Liver (tissue), 9 donors: ENCODE measurements around the gene SCTR. TPM values are rescaled to one million over a fixed set of nuclear protein-coding genes. Genes with fewer than 3 reads are reported as not detected.

Experiments used
- DNase-seq: peaks from one replicate; pipeline ENCODE4 v3.0.0-alpha.2; 2017; ENCODE audit warnings: low spot score
- H3K27ac ChIP-seq, 2 donors: one replicate each; pipeline ENCODE4 v1.7.0; 2013; ENCODE audit warnings: inconsistent platforms in 2 of 2, low read length in 2 of 2, control low read depth in 1 of 2, low read depth in 1 of 2, mild to moderate bottlenecking in 1 of 2
- H3K27me3 ChIP-seq, 4 donors: one replicate each; pipeline versions ENCODE4 v1.6.1 to v1.7.0; 2013; ENCODE audit warnings: low read length in 3 of 4, inconsistent platforms in 1 of 4, mild to moderate bottlenecking in 1 of 4, moderate library complexity in 1 of 4; ENCODE audit not compliant: control insufficient read depth in 4 of 4, insufficient read depth in 4 of 4
- H3K36me3 ChIP-seq, 4 donors: one replicate each; pipeline versions ENCODE4 v1.6.1 to v1.7.0; 2013; ENCODE audit warnings: low read length in 3 of 4, mild to moderate bottlenecking in 3 of 4, low read depth in 1 of 4, moderate library complexity in 1 of 4; ENCODE audit not compliant: control insufficient read depth in 4 of 4, insufficient read depth in 3 of 4
- H3K4me1 ChIP-seq, 4 donors: one replicate each; pipeline versions ENCODE4 v1.6.1 to v1.7.0; 2013; ENCODE audit warnings: low read length in 3 of 4, mild to moderate bottlenecking in 3 of 4, moderate library complexity in 1 of 4; ENCODE audit not compliant: control insufficient read depth in 4 of 4, insufficient read depth in 4 of 4
- H3K4me3 ChIP-seq, 3 donors: one replicate each; pipeline versions ENCODE4 v1.6.1 to v1.7.0; 2013; ENCODE audit warnings: low read length in 3 of 3, control low read depth in 1 of 3, low read depth in 1 of 3, mild to moderate bottlenecking in 1 of 3
- H3K9ac ChIP-seq, 2 donors: one replicate each; pipeline ENCODE4 v1.7.0; 2013; ENCODE audit warnings: low read length in 2 of 2, mild to moderate bottlenecking in 2 of 2, moderate library complexity in 2 of 2, control low read depth in 1 of 2, low read depth in 1 of 2
- H3K9me3 ChIP-seq, 4 donors: one replicate each; pipeline versions ENCODE4 v1.6.1 to v1.7.0; 2013; ENCODE audit warnings: low read length in 3 of 4; ENCODE audit not compliant: control insufficient read depth in 4 of 4
- EGR1 ChIP-seq, 2 donors: IDR thresholded peaks; 2 replicates each; pipeline ENCODE4 v1.6.1; 2016 to 2018; ENCODE audit warnings: antibody characterized with exemption in 2 of 2, low read depth in 2 of 2
- FOXA1 ChIP-seq: IDR thresholded peaks from 2 replicates; pipeline ENCODE4 v1.6.1; 2016; ENCODE audit warnings: antibody characterized with exemption
- FOXA2 ChIP-seq: IDR thresholded peaks from 2 replicates; pipeline ENCODE4 v1.6.1; 2016; ENCODE audit warnings: antibody characterized with exemption
- GABPA ChIP-seq, 2 donors: IDR thresholded peaks in 1 of 2; conservative IDR thresholded peaks in 1 of 2; 2 replicates each; pipeline ENCODE4 v1.6.1; 2016; ENCODE audit warnings: antibody characterized with exemption in 2 of 2, mild to moderate bottlenecking in 1 of 2, moderate library complexity in 1 of 2
- HNF4A ChIP-seq, 2 donors: conservative IDR thresholded peaks; 2 replicates each; pipeline ENCODE4 v1.6.1; 2016; ENCODE audit warnings: antibody characterized with exemption in 2 of 2, mild to moderate bottlenecking in 2 of 2
- HNF4G ChIP-seq: IDR thresholded peaks from 2 replicates; pipeline ENCODE4 v1.6.1; 2016; ENCODE audit warnings: antibody characterized with exemption
- JUND ChIP-seq, 2 donors: IDR thresholded peaks; 2 replicates each; pipeline ENCODE4 v1.6.1; 2016; ENCODE audit warnings: antibody characterized with exemption in 2 of 2
- NR2F2 ChIP-seq: IDR thresholded peaks from 2 replicates; pipeline ENCODE4 v1.6.1; 2016; ENCODE audit warnings: antibody characterized with exemption
- RAD21 ChIP-seq, 2 donors: IDR thresholded peaks; 2 replicates each; pipeline ENCODE4 v1.6.1; 2016; ENCODE audit warnings: antibody characterized with exemption in 2 of 2, mild to moderate bottlenecking in 2 of 2
- REST ChIP-seq: IDR thresholded peaks from 2 replicates; pipeline ENCODE4 v1.6.1; 2016; ENCODE audit warnings: antibody characterized with exemption, mild to moderate bottlenecking
- RXRA ChIP-seq, 2 donors: IDR thresholded peaks; 2 replicates each; pipeline ENCODE4 v1.6.1; 2017 to 2018; ENCODE audit warnings: antibody characterized with exemption in 2 of 2, mild to moderate bottlenecking in 1 of 2
- SP1 ChIP-seq: IDR thresholded peaks from 2 replicates; pipeline ENCODE4 v1.6.1; 2018; ENCODE audit warnings: antibody characterized with exemption, mild to moderate bottlenecking
- TAF1 ChIP-seq: conservative IDR thresholded peaks from 2 replicates; pipeline ENCODE4 v1.6.1; 2016; ENCODE audit warnings: antibody characterized with exemption, mild to moderate bottlenecking
- ZBTB33 ChIP-seq: IDR thresholded peaks from 2 replicates; pipeline ENCODE4 v1.6.1; 2016; ENCODE audit warnings: antibody characterized with exemption
- WGBS: extraction: QIAGEN DNeasy Blood & Tissue Kit; methylation state at CpG from one replicate; pipeline ENCODE4 v1.1.7; 2013; 5-methylcytosine and 5-hydroxymethylcytosine counted together
- polyA plus RNA-seq, 2 donors: library from polyadenylated mRNA; stranded (reverse) in 1 of 2; unstranded in 1 of 2; fragments of 200-250 nt in 1 of 2; fragments of >200 nt in 1 of 2; fragmentation: Nextera tagmentation in 1 of 2; extraction: Ambion mirVana in 1 of 2; gene quantifications; one replicate each; pipeline versions ENCODE4 v1.2.1 to v1.2.3, GENCODE V29; 2013 to 2015
- total RNA-seq, 2 donors: library from RNA; depleted of rRNA; stranded (reverse); fragments of >200 nt; gene quantifications; one replicate each; pipeline ENCODE4 v1.2.3, GENCODE V29; 2014
- TF ChIP-seq, protein P1 (sequence below): fragments of 150-350 bp; IDR thresholded peaks from 2 replicates; pipeline ENCODE4 v1.5.1; 2017; ENCODE audit warnings: improper control_type of control experiment, low read depth, low read length; ENCODE audit not compliant: missing input control
- TF ChIP-seq, protein P2 (sequence below): IDR thresholded peaks from 2 replicates; pipeline ENCODE4 v1.6.1; 2016; ENCODE audit warnings: antibody characterized with exemption
- TF ChIP-seq, protein P3 (sequence below): IDR thresholded peaks from 2 replicates; pipeline ENCODE4 v1.6.1; 2016; ENCODE audit warnings: antibody characterized with exemption
- donor health status: healthy.
- donor health status: healthy.
- donor health status: healthy.
- donor health status: healthy.
- donor health status: healthy.

SCTR gene
- total and polyA plus RNA-seq, 4 donors = 0.17 to 0.47 (median 0.29) TPM

GRCh38 chr2:119425119-119425405 lies 99.2 kb downstream of the SCTR start:
- H3K27me3 ChIP-seq = no peaks in the 10 kb centered on the region
- H3K27ac ChIP-seq = no peak overlapping the region
- no peaks in the 10 kb centered on the region for H3K36me3 ChIP-seq
- no peak overlapping the region for H3K4me3 ChIP-seq
- no peak for TF ChIP-seq JUND (IDR thresholded peaks at IDR 0.05)
- no peak for TF ChIP-seq FOXA1
- TF ChIP-seq ZBTB33 = no peak
- no peak for TF ChIP-seq HNF4G
- TF ChIP-seq SP1 = no peak
- no peak for TF ChIP-seq GABPA (IDR thresholded peaks at IDR 0.05 in 1 of 2, conservative IDR thresholded peaks at IDR 0.05 in 1 of 2)
- TF ChIP-seq REST = no peak
- TF ChIP-seq EGR1 (IDR thresholded peaks at IDR 0.05; ENCODE audit: low read depth in 2 of 2) = no peak
- no peak for TF ChIP-seq RAD21 (IDR thresholded peaks at IDR 0.05)
- no peak for TF ChIP-seq HNF4A (conservative IDR thresholded peaks at IDR 0.05)
- no peak for TF ChIP-seq NR2F2
- no peak for TF ChIP-seq TAF1
- TF ChIP-seq, protein P1, sequence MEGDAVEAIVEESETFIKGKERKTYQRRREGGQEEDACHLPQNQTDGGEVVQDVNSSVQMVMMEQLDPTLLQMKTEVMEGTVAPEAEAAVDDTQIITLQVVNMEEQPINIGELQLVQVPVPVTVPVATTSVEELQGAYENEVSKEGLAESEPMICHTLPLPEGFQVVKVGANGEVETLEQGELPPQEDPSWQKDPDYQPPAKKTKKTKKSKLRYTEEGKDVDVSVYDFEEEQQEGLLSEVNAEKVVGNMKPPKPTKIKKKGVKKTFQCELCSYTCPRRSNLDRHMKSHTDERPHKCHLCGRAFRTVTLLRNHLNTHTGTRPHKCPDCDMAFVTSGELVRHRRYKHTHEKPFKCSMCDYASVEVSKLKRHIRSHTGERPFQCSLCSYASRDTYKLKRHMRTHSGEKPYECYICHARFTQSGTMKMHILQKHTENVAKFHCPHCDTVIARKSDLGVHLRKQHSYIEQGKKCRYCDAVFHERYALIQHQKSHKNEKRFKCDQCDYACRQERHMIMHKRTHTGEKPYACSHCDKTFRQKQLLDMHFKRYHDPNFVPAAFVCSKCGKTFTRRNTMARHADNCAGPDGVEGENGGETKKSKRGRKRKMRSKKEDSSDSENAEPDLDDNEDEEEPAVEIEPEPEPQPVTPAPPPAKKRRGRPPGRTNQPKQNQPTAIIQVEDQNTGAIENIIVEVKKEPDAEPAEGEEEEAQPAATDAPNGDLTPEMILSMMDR = no peak
- TF ChIP-seq, protein P2, sequence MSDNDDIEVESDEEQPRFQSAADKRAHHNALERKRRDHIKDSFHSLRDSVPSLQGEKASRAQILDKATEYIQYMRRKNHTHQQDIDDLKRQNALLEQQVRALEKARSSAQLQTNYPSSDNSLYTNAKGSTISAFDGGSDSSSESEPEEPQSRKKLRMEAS = no peak
- no peak for TF ChIP-seq FOXA2
- TF ChIP-seq, protein P3, sequence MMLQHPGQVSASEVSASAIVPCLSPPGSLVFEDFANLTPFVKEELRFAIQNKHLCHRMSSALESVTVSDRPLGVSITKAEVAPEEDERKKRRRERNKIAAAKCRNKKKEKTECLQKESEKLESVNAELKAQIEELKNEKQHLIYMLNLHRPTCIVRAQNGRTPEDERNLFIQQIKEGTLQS = no peak
- TF ChIP-seq RXRA (IDR thresholded peaks at IDR 0.05) = no peak
- 89% methylated on average over 1 of the region's 1 CpG for WGBS
- peaks cover 21 to 39% (median 32%) of the 10 kb centered on the region in 4 donors for H3K4me1 ChIP-seq
- no peak overlapping the region for H3K9ac ChIP-seq
- DNase-seq = no peak
- H3K9me3 ChIP-seq = no peaks in the 10 kb centered on the region
